Loucy (cell line): Measurements from ENCODE around the gene ANXA6.

Source experiments
- H2AFZ ChIP-seq: fragments of 200-600 bp; sonication (generic); 2 replicates; pipeline ENCODE4 v1.6.0; 2016; ENCODE audit warnings: antibody characterized with exemption, mild to moderate bottlenecking, low read length, moderate library complexity
- H3F3A ChIP-seq: fragments of 200-600 bp; 2 replicates; pipeline ENCODE4 v1.6.0; 2016; ENCODE audit warnings: antibody characterized with exemption, low read depth, mild to moderate bottlenecking
- H3K27me3 ChIP-seq: fragments of 200-600 bp; sonication (generic); 2 replicates; pipeline ENCODE4 v1.6.1; 2014; ENCODE audit warnings: low read length, mild to moderate bottlenecking; ENCODE audit not compliant: insufficient read depth, poor library complexity, severe bottlenecking
- H3K36me3 ChIP-seq: fragments of 200-600 bp; sonication (generic); 2 replicates; pipeline ENCODE4 v1.6.1; 2016; ENCODE audit warnings: low read length; ENCODE audit not compliant: insufficient read depth
- H3K4me1 ChIP-seq: fragments of 200-600 bp; sonication (generic); 2 replicates; pipeline ENCODE4 v1.5.1; 2014; ENCODE audit warnings: low read length, mild to moderate bottlenecking; ENCODE audit not compliant: insufficient read depth, poor library complexity, severe bottlenecking
- H3K4me2 ChIP-seq: fragments of 200-600 bp; sonication (generic); 2 replicates; pipeline ENCODE4 v1.6.0; 2014; ENCODE audit warnings: antibody characterized with exemption, low read length, low read depth, mild to moderate bottlenecking; ENCODE audit not compliant: poor library complexity, severe bottlenecking
- H3K4me3 ChIP-seq: fragments of 200-600 bp; sonication (generic); 2 replicates; pipeline ENCODE4 v1.5.1; 2014; ENCODE audit warnings: low read length, mild to moderate bottlenecking, mixed read lengths; ENCODE audit not compliant: poor library complexity, severe bottlenecking
- H3K79me2 ChIP-seq: fragments of 200-600 bp; sonication (generic); 2 replicates; pipeline ENCODE4 v1.6.1; 2014; ENCODE audit warnings: low read length; ENCODE audit not compliant: insufficient read depth
- H3K9ac ChIP-seq: fragments of 200-600 bp; sonication (generic); 2 replicates; pipeline ENCODE4 v1.6.0; 2014; ENCODE audit warnings: mild to moderate bottlenecking, low read depth, low read length, moderate library complexity; ENCODE audit not compliant: poor library complexity, severe bottlenecking
- H3K9me2 ChIP-seq: fragments of 200-600 bp; sonication (generic); replicated peaks from 2 replicates; pipeline ENCODE4 v1.6.1; 2016; ENCODE audit warnings: low read depth, low read length, mixed read lengths
- H3K9me3 ChIP-seq: fragments of 200-600 bp; sonication (generic); 2 replicates; pipeline ENCODE4 v1.6.1; 2014; ENCODE audit warnings: mild to moderate bottlenecking, antibody characterized with exemption, low read length, low read depth; ENCODE audit not compliant: insufficient read depth
- H4K20me1 ChIP-seq: fragments of 200-600 bp; sonication (generic); 2 replicates; pipeline ENCODE4 v1.6.0; 2014; ENCODE audit warnings: antibody characterized with exemption, low read length, mild to moderate bottlenecking; ENCODE audit not compliant: insufficient read depth, poor library complexity, severe bottlenecking
- EZH2phosphoT487 ChIP-seq: fragments of 200-600 bp; IDR thresholded peaks from 2 replicates; pipeline ENCODE4 v1.6.1; 2018; ENCODE audit warnings: antibody characterized with exemption, mild to moderate bottlenecking, moderate library complexity, borderline replicate concordance
- TF ChIP-seq, protein P1 (sequence below): fragments of 200-600 bp; sonication (generic); conservative IDR thresholded peaks from 2 replicates; pipeline ENCODE4 v1.5.1; 2014; ENCODE audit warnings: mild to moderate bottlenecking, antibody characterized with exemption, low read length

The ANXA6 gene

GRCh38 chr5:151143645-151144044 lies 13.9 kb downstream of the ANXA6 start:
- Histone ChIP-seq H3K27me3 (no peaks in the 10 kb centered on the region), H3K4me3 (no peak overlapping the region), H2AFZ (no peak overlapping the region), H3K9me2 (no peaks in the 10 kb centered on the region), H3K79me2 (peaks cover 81% of the 10 kb centered on the region), H3K9me3 (no peaks in the 10 kb centered on the region), H3K4me1 (peaks cover 16% of the 10 kb centered on the region), H3K36me3 (peaks cover 90% of the 10 kb centered on the region), H3F3A (no peaks in the 10 kb centered on the region), H3K9ac (no peak overlapping the region), H3K4me2 (no peak overlapping the region), H4K20me1 (peaks cover 34% of the 10 kb centered on the region)
- TF ChIP-seq, protein P1, sequence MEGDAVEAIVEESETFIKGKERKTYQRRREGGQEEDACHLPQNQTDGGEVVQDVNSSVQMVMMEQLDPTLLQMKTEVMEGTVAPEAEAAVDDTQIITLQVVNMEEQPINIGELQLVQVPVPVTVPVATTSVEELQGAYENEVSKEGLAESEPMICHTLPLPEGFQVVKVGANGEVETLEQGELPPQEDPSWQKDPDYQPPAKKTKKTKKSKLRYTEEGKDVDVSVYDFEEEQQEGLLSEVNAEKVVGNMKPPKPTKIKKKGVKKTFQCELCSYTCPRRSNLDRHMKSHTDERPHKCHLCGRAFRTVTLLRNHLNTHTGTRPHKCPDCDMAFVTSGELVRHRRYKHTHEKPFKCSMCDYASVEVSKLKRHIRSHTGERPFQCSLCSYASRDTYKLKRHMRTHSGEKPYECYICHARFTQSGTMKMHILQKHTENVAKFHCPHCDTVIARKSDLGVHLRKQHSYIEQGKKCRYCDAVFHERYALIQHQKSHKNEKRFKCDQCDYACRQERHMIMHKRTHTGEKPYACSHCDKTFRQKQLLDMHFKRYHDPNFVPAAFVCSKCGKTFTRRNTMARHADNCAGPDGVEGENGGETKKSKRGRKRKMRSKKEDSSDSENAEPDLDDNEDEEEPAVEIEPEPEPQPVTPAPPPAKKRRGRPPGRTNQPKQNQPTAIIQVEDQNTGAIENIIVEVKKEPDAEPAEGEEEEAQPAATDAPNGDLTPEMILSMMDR: no peak
- TF ChIP-seq EZH2phosphoT487: no peak

GRCh38 chr5:151142933-151143332 lies 14.6 kb downstream of the ANXA6 start:
- Histone ChIP-seq H3K9me3 (no peaks in the 10 kb centered on the region), H3K4me1 (peaks cover 9% of the 10 kb centered on the region), H4K20me1 (peaks cover 34% of the 10 kb centered on the region), H3F3A (no peaks in the 10 kb centered on the region), H3K9me2 (no peaks in the 10 kb centered on the region), H3K4me2 (no peak overlapping the region), H3K27me3 (no peaks in the 10 kb centered on the region), H2AFZ (no peak overlapping the region), H3K4me3 (no peak overlapping the region), H3K79me2 (peaks cover 74% of the 10 kb centered on the region), H3K36me3 (peaks cover 96% of the 10 kb centered on the region), H3K9ac (no peak overlapping the region)
- TF ChIP-seq, protein P1: no peak
- TF ChIP-seq EZH2phosphoT487: no peak

DNA sequence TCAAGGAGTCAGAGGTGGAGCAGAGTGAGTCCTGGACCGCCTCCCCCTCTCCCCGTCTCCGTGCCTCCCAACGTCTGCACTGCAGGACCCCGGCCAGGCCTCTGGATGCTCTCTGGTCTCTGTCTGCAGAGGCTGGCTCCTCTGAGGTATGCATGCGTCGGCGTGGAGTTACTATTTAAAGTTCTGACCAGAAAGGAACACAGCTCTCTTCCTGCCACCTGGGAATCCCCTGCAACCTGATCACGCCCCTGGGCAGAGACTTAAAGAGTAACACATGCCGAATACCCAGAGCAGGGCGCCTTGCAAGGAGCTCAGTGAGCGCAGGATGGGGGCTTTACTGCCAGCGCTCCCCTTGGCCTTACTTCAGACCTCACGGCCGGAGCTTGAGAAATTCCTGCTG lies 16.0 kb downstream of the ANXA6 start:
- Histone ChIP-seq H3K36me3 (peaks cover 96% of the 10 kb centered on the region; the same call in 1 of the 2 replicates), H3K4me1 (peaks cover 3% of the 10 kb centered on the region), H3K4me2 (no peak overlapping the region), H3K9ac (peak overlapping the region; percentile 5), H3K4me3 (no peak overlapping the region), H3K9me2 (no peaks in the 10 kb centered on the region), H3K27me3 (no peaks in the 10 kb centered on the region), H3K79me2 (peaks cover 60% of the 10 kb centered on the region), H3K9me3 (no peaks in the 10 kb centered on the region), H3F3A (no peaks in the 10 kb centered on the region), H2AFZ (no peak overlapping the region), H4K20me1 (peaks cover 34% of the 10 kb centered on the region)
- TF ChIP-seq EZH2phosphoT487: no peak
- TF ChIP-seq, protein P1: no peak
